Esophagus (tissue), 2 donors: ENCODE measurements around the gene TRHDE. TPM values are rescaled to one million over a fixed set of nuclear protein-coding genes. Genes with fewer than 3 reads are reported as not detected.

ENCODE experiments used
- H3K27ac ChIP-seq, 2 donors: one replicate each; pipeline ENCODE4 v1.5.1; 2013; ENCODE audit warnings: low read depth in 2 of 2, mild to moderate bottlenecking in 2 of 2, inconsistent platforms in 1 of 2, low read length in 1 of 2, moderate library complexity in 1 of 2
- H3K27me3 ChIP-seq, 2 donors: one replicate each; pipeline ENCODE4 v1.6.1; 2013; ENCODE audit warnings: low read length in 2 of 2, control low read depth in 1 of 2, mild to moderate bottlenecking in 1 of 2; ENCODE audit not compliant: insufficient read depth in 2 of 2, control insufficient read depth in 1 of 2
- H3K36me3 ChIP-seq, 2 donors: one replicate each; pipeline ENCODE4 v1.6.1; 2013; ENCODE audit warnings: low read length in 1 of 2; ENCODE audit not compliant: control insufficient read depth in 2 of 2, insufficient read depth in 2 of 2
- H3K4me1 ChIP-seq, 2 donors: one replicate each; pipeline ENCODE4 v1.6.1; 2013; ENCODE audit warnings: low read length in 1 of 2; ENCODE audit not compliant: control insufficient read depth in 2 of 2, insufficient read depth in 2 of 2
- H3K4me3 ChIP-seq, 2 donors: one replicate each; pipeline ENCODE4 v1.5.1; 2013; ENCODE audit warnings: low read length in 2 of 2, mild to moderate bottlenecking in 2 of 2, low read depth in 1 of 2, moderate library complexity in 1 of 2
- H3K9me3 ChIP-seq, 2 donors: one replicate each; pipeline ENCODE4 v1.6.1; 2013; ENCODE audit warnings: mild to moderate bottlenecking in 2 of 2, low read depth in 1 of 2, low read length in 1 of 2, moderate library complexity in 1 of 2; ENCODE audit not compliant: control insufficient read depth in 2 of 2, insufficient read depth in 1 of 2
- WGBS, 2 donors: extraction: QIAGEN DNeasy Blood & Tissue Kit; methylation state at CpG; one replicate each; pipeline ENCODE4 v1.1.7; 2013; 5-methylcytosine and 5-hydroxymethylcytosine counted together
- polyA plus RNA-seq, 2 donors: library from polyadenylated mRNA; stranded (reverse); fragments of 200-250 nt; gene quantifications; one replicate each; pipeline ENCODE4 v1.2.3, GENCODE V29; 2013
- donor health status: healthy with polysubstance abuse.
- donor health status: Bipolar disorder and iron deficiency.

The TRHDE gene
- polyA plus RNA-seq, 2 donors: 0.04 TPM

GRCh38 chr12:72323881-72324280 is 51.7 kb downstream of the TRHDE start:
- Histone ChIP-seq H3K27ac (no peak overlapping the region), H3K4me1 (no peaks in the 10 kb centered on the region), H3K4me3 (no peak overlapping the region), H3K27me3 (no peaks in the 10 kb centered on the region), H3K9me3 (no peaks in the 10 kb centered on the region), H3K36me3 (no peaks in the 10 kb centered on the region)
- 69 to 78% methylated on average over 1 of the region's 1 CpG for WGBS, 2 donors

DNA sequence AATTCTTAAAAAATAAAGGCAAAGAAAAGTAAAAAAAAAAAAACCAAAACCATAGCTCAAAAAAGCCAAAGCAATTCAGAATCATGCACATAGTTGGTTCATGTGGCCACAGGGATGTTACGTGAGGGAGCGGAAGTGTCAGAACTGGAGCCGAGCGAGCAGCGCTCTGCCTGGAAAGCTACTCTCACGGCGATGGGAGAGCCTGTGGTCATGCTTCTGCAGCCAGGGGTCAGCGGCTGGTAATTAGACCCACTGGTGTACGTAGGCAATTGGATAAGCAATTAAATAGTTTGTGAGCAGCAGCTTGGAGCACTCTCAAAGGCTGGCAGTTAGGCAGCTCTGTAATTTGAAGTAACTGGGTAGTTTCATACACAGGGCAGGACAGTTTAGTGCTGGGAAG is 58.1 kb downstream of the TRHDE start:
- 70 to 71% methylated on average over 9 of the region's 9 CpGs for WGBS, 2 donors
- H3K36me3 ChIP-seq: no peaks in the 10 kb centered on the region
- no peaks in the 10 kb centered on the region for H3K27me3 ChIP-seq
- H3K4me1 ChIP-seq: no peaks in the 10 kb centered on the region
- H3K9me3 ChIP-seq: no peaks in the 10 kb centered on the region
- no peak overlapping the region for H3K4me3 ChIP-seq
- H3K27ac ChIP-seq: no peak overlapping the region

DNA sequence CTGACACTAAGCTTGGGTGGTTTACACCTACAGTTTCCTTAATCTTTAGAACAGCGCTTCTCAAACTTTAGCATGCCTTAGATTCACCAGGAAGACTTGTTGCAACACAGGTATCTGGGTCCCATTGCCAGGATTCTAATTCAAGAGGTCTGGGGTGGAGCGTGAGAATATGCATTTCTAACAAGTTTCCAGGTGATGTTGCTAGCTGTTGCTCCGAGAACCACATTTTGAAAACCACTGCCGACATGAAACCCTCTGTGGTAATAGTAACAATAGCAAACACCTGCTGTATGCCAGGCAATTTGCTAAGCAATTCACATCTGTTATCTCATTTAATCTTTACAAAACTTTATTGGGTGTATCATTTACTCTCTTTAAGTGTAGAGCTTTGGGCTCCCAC is 58.6 kb downstream of the TRHDE start:
- Histone ChIP-seq H3K27me3 (no peaks in the 10 kb centered on the region), H3K4me3 (no peak overlapping the region), H3K27ac (no peak overlapping the region), H3K36me3 (no peaks in the 10 kb centered on the region), H3K4me1 (no peaks in the 10 kb centered on the region), H3K9me3 (no peaks in the 10 kb centered on the region)
- 89 to 90% methylated on average over 4 of the region's 4 CpGs for WGBS, 2 donors

GRCh38 chr12:72337382-72337781 is 65.2 kb downstream of the TRHDE start:
- Histone ChIP-seq H3K27me3 (no peaks in the 10 kb centered on the region), H3K27ac (no peak overlapping the region), H3K36me3 (no peaks in the 10 kb centered on the region), H3K4me3 (no peak overlapping the region), H3K4me1 (no peaks in the 10 kb centered on the region), H3K9me3 (no peaks in the 10 kb centered on the region)
- 58 to 68% methylated on average over 6 of the region's 6 CpGs for WGBS, 2 donors

DNA sequence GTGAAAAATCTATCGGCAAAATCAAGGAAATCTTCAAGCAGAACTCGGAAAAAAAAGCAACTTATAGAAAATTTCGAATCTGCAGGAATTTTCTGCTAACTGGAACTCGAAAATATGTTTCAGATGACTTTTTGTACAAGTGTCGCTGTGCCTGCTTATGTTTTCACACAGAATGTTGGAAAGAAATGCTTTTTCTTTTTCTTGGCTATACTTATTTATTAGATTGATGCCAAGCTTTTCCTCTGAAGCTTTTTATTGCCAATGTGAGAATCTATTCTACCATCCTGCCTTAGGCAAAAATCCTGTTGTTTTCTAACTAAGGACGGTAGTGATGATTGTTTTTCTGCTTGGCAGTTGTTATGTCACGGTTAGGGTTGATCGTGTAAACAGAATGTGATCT is 65.8 kb downstream of the TRHDE start:
- Histone ChIP-seq H3K9me3 (no peaks in the 10 kb centered on the region), H3K4me1 (no peaks in the 10 kb centered on the region), H3K36me3 (no peaks in the 10 kb centered on the region), H3K27ac (no peak overlapping the region), H3K4me3 (no peak overlapping the region), H3K27me3 (no peaks in the 10 kb centered on the region)
- 73 to 79% methylated on average over 8 of the region's 8 CpGs for WGBS, 2 donors

- 68 to 71% methylated on average over 4 of the region's 4 CpGs for WGBS, 2 donors
- Histone ChIP-seq H3K36me3 (no peaks in the 10 kb centered on the region), H3K9me3 (no peaks in the 10 kb centered on the region), H3K4me1 (no peaks in the 10 kb centered on the region), H3K4me3 (no peak overlapping the region), H3K27me3 (no peaks in the 10 kb centered on the region), H3K27ac (no peak overlapping the region)
Observed at GRCh38 chr12:72338437-72338836, 66.3 kb downstream of the TRHDE start.

GRCh38 chr12:72346363-72346944 is 74.3 kb downstream of the TRHDE start:
- no peak overlapping the region for H3K27ac ChIP-seq
- no peaks in the 10 kb centered on the region for H3K4me1 ChIP-seq
- no peaks in the 10 kb centered on the region for H3K36me3 ChIP-seq
- WGBS, 2 donors: 27 to 31% methylated on average over 5 of the region's 5 CpGs
- no peaks in the 10 kb centered on the region for H3K9me3 ChIP-seq
- no peak overlapping the region for H3K4me3 ChIP-seq
- no peaks in the 10 kb centered on the region for H3K27me3 ChIP-seq

GRCh38 chr12:72349491-72349890 is 77.3 kb downstream of the TRHDE start:
- WGBS, 2 donors: 57 to 64% methylated on average over 3 of the region's 3 CpGs

DNA sequence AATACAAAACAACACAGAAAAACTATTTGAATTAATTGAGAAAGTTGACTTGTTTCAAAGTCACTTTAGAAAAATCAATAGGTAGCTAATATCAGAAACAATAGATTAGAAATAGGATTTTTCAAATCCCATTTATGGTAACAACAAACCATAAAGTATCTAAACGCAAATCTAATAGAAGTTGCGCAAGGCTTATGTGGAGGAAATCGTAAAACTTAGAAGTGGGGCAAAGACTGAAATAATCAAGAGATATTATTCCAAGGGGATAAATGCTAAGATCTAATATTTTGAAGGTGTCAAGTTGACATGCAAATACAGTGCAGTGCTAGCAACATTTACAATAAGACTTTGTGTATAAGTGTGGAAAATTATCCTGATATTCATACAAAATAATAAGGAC is 87.2 kb downstream of the TRHDE start:
- Histone ChIP-seq H3K27ac (no peak overlapping the region), H3K4me1 (no peaks in the 10 kb centered on the region)
- 89 to 96% methylated on average over 3 of the region's 3 CpGs for WGBS, 2 donors

More at GRCh38 chr12:72349491-72349890, 77.3 kb downstream of the TRHDE start:
- no peaks in the 10 kb centered on the region for H3K36me3 ChIP-seq
- no peak overlapping the region for H3K27ac ChIP-seq
- H3K9me3 ChIP-seq: no peaks in the 10 kb centered on the region
- no peaks in the 10 kb centered on the region for H3K4me1 ChIP-seq
- H3K27me3 ChIP-seq: no peaks in the 10 kb centered on the region
- no peak overlapping the region for H3K4me3 ChIP-seq

DNA sequence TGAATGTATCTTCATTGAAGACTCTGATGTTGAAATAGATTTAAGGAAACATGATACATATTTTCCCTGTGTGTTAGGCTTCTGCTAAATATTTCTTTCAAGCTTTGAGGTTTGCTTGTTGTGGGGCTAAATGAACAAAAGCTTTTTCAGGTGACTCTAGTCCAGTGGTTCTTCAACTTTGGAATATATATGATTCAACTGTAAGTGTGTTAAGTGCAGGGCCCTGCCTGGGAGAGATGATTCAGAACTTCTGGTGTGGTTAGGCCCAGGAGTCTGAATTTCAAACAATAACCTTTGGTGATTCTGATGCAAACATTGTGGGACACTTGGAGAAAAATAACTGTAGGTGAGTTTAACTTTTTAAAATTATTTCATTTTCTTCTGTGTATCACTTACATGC is 93.0 kb downstream of the TRHDE start:
- Histone ChIP-seq H3K9me3 (no peaks in the 10 kb centered on the region), H3K4me3 (no peak overlapping the region), H3K4me1 (no peaks in the 10 kb centered on the region), H3K36me3 (no peaks in the 10 kb centered on the region), H3K27ac (no peak overlapping the region), H3K27me3 (no peaks in the 10 kb centered on the region)

More for the DNA sequence above, 87.2 kb downstream of the TRHDE start:
- no peak overlapping the region for H3K4me3 ChIP-seq
- H3K27me3 ChIP-seq: no peaks in the 10 kb centered on the region
- no peaks in the 10 kb centered on the region for H3K36me3 ChIP-seq
- H3K9me3 ChIP-seq: no peaks in the 10 kb centered on the region
